Forelimb muscle (tissue), 1 donor: ENCODE measurements around the gene HTR2C. TPM values are rescaled to one million over a fixed set of nuclear protein-coding genes. Genes with fewer than 3 reads are reported as not detected.
"Not testable (repeated sequence)": the region's sequence is repeated elsewhere in the genome, so short reads cannot be mapped to it uniquely, and the experiment has no call there.

ENCODE experiments used
- DNase-seq: peaks from one replicate; pipeline ENCODE4 v3.0.0-alpha.2; 2013; ENCODE audit warnings: low read depth
- polyA plus RNA-seq: library from polyadenylated mRNA; unstranded; fragments of 120-200 nt; gene quantifications from one replicate; pipeline ENCODE4 v1.2.1, GENCODE V29; 2013; ENCODE audit not compliant: insufficient read length

Gene HTR2C
- polyA plus RNA-seq, 1 donor = not detected

DNA sequence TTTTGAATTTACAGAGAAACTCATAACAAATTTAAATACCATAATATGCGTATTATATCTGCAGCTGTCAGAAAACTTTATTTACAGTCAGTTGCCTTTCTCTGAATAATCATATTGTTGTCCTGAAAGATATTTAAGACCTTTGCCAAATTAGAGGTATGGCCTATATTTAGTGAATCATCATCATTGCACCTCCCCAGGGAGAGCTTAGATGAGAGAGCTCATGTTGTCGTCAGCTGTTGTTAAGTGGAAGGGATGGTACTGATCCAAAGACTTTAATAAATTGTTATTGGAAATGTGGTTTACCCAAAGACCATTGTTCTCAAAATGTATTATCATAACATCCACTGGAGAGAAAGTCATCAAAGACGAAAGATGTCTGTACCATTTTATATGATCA is 128.6 kb downstream of the HTR2C start:
- no peak for DNase-seq

- no peak for DNase-seq
These were observed 131.2 kb downstream of the HTR2C start for GRCh38 chrX:114715096-114715495.

GRCh38 chrX:114717921-114718320 is 134.0 kb downstream of the HTR2C start:
- DNase-seq = no peak

DNA sequence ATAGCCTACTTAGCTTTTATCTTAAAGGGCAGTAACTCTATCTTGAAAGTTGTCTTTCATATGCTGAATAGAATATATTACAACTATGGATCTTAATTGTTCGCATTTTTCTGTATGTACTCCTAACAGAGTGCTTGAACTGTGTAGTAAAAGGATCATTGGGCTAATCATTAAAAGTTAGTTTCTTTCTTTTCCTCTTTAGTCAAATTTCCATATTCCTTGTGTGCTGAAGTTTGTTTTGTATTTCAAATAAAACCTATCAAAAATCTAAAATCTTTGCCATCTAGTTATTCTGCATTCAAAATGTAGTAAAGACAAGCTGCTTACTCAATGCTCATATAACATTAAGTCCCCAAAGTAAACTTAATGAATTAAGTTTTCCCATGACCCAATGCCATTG is 182.7 kb downstream of the HTR2C start:
- no peak for DNase-seq

- DNase-seq = no peak
These were observed 190.8 kb downstream of the HTR2C start for GRCh38 chrX:114774691-114775090.

- DNase-seq = no peak
These were observed 199.0 kb downstream of the HTR2C start for GRCh38 chrX:114782925-114783324.

DNA sequence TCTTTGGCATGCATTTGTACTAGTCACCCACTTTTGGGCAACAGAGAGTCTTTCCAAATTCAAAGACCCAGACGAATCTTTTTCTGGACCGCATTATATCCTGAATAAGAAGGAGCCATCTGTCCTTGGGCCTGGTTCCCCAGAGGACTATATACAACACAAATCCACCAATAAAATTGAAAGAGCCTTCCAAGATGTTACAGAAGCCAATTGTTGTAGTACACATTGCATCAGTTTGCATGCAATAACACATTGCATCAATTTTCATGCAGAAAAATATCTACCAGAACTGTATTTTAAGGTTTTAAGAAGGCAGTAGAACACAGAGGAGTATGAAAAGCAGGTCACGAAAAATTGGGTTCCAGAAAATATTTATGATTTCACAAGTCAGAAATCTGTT is 203.2 kb downstream of the HTR2C start:
- DNase-seq = peak; percentile 5

DNA sequence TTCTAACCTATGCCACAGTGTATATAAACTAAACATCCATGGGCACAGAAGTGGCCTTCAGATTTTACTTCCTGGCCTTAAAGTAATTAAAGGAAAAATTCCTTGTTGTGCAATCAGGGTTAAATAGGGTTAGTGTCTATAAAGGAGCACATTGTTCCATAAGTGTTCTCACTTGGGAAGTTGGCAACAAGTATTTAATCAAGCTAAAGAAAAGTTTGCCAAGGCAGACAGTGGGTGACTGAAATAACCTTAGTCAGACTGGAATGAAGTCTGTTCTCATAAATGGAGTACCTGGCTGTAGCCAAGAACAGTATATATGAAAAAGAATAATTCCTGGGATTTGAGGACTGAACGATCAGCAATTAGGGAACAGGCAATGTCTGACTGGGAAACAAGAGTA is 213.6 kb downstream of the HTR2C start:
- DNase-seq = no peak

GRCh38 chrX:114798907-114799306 is 215.0 kb downstream of the HTR2C start:
- DNase-seq = no peak

DNA sequence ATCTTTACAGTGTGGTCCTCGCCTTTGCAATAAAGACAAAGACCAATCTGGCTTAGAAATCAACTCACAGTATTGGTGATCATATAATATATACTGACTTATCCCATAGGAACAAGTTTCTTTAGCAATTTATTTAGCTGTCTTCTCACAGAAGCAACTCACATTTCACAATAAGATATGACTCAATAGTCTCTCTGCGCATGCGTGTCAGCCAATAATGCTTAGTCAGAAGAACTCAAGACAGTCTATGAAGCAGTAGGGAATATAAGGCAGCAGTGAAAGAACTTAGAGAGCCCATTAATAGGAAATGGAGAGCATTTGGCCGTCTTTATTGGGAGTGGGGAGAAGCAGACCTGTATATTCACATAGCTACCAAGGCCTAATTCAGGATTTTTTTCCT is 216.8 kb downstream of the HTR2C start:
- DNase-seq = no peak

GRCh38 chrX:114819509-114819908 is 235.6 kb downstream of the HTR2C start:
- DNase-seq = no peak

DNA sequence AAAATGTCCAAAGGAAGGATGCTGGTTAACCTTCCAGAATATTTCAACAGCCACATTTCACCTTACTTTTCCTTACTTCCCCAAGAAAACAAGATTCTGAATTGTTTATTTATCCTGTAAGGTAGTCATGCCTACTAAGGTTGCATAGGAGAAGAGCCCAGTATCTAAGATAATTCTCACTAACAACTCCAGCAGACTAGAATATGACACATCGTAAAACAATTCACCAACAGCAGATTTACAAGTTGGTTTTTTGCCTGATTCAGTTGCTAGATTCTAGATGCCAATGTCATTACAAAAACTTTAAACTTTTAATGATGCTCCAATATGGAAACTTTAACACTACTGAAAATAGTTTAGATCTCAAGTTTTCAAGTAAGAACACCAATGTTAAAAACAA is 257.2 kb downstream of the HTR2C start:
- no peak for DNase-seq

- DNase-seq = no peak
These were observed 258.3 kb downstream of the HTR2C start for GRCh38 chrX:114842181-114842580.

- peak; percentile 50 for DNase-seq
These were observed 305.6 kb downstream of the HTR2C start for GRCh38 chrX:114889481-114889880.

- no peak for DNase-seq
These were observed 319.7 kb downstream of the HTR2C start for GRCh38 chrX:114903618-114904017.

DNA sequence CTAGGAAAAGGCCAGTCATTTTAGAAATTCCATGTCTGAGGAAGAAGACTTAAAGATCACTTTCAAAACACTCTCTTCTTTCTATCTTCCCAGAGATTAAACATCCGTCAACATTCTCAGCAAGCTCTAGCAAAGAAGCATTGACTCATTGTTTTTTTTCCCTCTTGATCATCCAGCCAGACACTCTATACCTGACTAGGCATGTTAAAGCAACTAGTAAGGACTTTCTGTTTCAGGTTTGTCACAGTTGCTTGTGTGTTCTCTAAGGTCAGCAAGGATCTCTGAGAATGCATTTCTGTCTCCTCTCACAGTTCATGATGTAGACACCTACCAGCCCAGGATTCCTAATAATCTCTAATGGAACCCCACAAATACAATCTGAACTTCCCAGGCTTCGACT is 321.4 kb downstream of the HTR2C start:
- DNase-seq = no peak

GRCh38 chrX:114906984-114907510 is 323.2 kb downstream of the HTR2C start:
- no peak for DNase-seq

- DNase-seq = no peak
These were observed 340.5 kb downstream of the HTR2C start for GRCh38 chrX:114924423-114924822.

DNA sequence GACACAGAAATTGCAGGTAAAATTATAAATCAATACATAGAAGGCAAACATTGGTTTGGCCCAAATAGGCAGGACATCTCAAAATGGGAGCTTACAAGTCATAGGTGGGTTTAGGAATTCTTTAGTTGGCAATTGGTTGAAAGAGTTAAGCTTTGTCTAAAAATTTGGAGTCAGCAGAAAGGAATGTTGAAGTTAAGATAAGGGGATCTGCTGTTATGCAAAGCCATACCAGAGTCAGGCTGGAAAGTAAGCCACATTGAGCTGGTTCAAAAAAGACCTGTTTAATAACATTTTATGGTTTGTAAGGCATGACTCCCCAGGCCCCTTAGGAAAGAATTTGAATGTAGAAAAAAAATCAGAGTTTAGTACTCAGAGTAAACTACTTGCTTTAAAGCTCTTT is 341.0 kb downstream of the HTR2C start:
- no peak for DNase-seq

GRCh38 chrX:114930227-114930626 is 346.3 kb downstream of the HTR2C start:
- no peak for DNase-seq

DNA sequence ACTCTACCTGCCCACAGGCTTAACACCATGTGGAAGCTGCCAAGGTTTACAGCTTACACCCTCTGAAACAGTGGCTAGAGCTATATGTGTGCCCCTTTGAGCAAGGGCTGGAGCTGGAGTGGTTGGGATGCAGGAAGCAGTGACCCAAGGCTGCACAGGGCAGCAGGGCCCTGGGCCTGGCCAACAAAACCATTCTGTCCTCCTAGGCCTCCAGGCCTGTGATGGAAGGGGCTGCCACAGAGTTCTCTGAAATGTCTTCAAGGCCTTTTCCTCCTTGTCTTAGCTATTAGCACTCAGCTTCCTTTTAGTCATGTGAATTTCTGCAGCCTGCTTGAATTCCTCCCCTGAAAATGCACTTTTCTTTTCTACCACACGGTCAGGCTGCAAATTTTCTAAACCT is 348.7 kb downstream of the HTR2C start:
- no peak for DNase-seq

- not testable (repeated sequence) for DNase-seq
These were observed 349.4 kb downstream of the HTR2C start for GRCh38 chrX:114933291-114933690.

GRCh38 chrX:114937090-114937489 is 353.2 kb downstream of the HTR2C start:
- DNase-seq = not testable (repeated sequence)

DNA sequence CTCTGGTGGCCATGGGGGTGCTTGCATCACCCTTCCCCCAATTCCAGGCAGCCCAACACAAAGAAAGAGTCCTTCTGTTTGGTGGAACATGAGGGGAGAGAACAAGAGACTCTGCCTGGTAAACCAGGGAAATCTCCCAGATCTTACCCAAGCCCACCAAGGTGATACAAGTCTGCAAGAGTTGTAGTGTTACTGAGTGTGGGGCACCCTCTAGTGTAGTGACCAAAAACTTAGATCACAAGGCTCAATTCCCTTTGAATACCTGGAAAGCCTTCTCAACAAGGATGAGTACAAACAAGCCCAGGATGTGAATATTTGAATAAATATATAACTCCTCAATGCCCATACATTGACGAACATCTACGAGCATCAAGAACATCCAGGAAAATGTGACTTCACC is 368.8 kb downstream of the HTR2C start:
- no peak for DNase-seq
